H1 (cell line): ENCODE results near the gene FKBP5.

Experiments used
- BRCA1 ChIP-seq: IDR thresholded peaks from 2 replicates; pipeline ENCODE4 v1.6.1; 2012; ENCODE audit warnings: low read depth, low read length, improper control_type of control experiment
- EP300 ChIP-seq, 2 experiments: IDR thresholded peaks; 1 replicate in 1 of 2; 2 replicates in 1 of 2; pipeline ENCODE4 v1.6.1; 2011 to 2012; ENCODE audit warnings: low read depth in 2 of 2, low read length in 2 of 2, mild to moderate bottlenecking in 2 of 2, borderline replicate concordance in 1 of 2, inconsistent platforms in 1 of 2, moderate library complexity in 1 of 2
- NANOG ChIP-seq: IDR thresholded peaks from 2 replicates; pipeline ENCODE4 v1.6.1; 2011; ENCODE audit warnings: low read length, low read depth, mild to moderate bottlenecking, inconsistent platforms; ENCODE audit not compliant: insufficient read depth, poor library complexity, severe bottlenecking
- TF ChIP-seq, protein P1 (sequence below), 3 experiments: IDR thresholded peaks; 1 replicate in 2 of 3; 2 replicates in 1 of 3; pipeline versions ENCODE4 v1.5.1 to v1.6.1; 2011; ENCODE audit warnings: low read length in 3 of 3, mild to moderate bottlenecking in 3 of 3, inconsistent platforms in 2 of 3, low read depth in 1 of 3, moderate library complexity in 1 of 3; ENCODE audit not compliant: insufficient read depth in 1 of 3; ENCODE audit errors: control extremely low read depth in 1 of 3

DNA sequence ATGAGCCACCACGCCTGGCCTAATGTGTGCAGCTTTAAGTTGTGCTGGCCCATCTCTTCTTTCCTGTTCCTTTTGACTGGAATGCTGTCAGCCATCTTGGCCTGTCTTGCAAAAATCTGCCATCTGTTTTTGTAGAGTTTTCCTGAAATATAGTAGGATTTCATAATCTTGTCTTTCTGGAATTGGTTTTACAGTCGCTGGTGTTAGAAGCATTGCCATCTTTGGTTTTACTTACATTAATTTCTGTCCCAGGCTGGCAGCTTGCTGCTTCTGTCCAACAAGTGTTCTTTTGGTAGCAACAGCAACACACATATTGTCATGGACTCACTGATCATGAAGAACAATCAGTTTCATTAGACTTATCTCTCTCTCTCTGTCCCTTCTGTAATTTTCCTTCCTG, 146.9 kb downstream of the FKBP5 start:
- TF ChIP-seq NANOG, result no peak
- TF ChIP-seq, protein P1, sequence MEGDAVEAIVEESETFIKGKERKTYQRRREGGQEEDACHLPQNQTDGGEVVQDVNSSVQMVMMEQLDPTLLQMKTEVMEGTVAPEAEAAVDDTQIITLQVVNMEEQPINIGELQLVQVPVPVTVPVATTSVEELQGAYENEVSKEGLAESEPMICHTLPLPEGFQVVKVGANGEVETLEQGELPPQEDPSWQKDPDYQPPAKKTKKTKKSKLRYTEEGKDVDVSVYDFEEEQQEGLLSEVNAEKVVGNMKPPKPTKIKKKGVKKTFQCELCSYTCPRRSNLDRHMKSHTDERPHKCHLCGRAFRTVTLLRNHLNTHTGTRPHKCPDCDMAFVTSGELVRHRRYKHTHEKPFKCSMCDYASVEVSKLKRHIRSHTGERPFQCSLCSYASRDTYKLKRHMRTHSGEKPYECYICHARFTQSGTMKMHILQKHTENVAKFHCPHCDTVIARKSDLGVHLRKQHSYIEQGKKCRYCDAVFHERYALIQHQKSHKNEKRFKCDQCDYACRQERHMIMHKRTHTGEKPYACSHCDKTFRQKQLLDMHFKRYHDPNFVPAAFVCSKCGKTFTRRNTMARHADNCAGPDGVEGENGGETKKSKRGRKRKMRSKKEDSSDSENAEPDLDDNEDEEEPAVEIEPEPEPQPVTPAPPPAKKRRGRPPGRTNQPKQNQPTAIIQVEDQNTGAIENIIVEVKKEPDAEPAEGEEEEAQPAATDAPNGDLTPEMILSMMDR (IDR thresholded peaks at IDR 0.05; ENCODE audit: control extremely low read depth in 1 of 3, insufficient read depth in 1 of 3, low read depth in 1 of 3, low read length in 3 of 3), result no peak
- no peak for TF ChIP-seq EP300 (IDR thresholded peaks at IDR 0.05; ENCODE audit: borderline replicate concordance in 1 of 2, low read depth in 2 of 2, low read length in 2 of 2)
- no peak for TF ChIP-seq BRCA1
